ENCODE results near the gene TAF10. TPM values are rescaled to one million over a fixed set of nuclear protein-coding genes. Genes with fewer than 3 reads are reported as not detected.

TAF10 gene
- total RNA-seq, 1 donor from 2014 or later: 112 TPM

DNA sequence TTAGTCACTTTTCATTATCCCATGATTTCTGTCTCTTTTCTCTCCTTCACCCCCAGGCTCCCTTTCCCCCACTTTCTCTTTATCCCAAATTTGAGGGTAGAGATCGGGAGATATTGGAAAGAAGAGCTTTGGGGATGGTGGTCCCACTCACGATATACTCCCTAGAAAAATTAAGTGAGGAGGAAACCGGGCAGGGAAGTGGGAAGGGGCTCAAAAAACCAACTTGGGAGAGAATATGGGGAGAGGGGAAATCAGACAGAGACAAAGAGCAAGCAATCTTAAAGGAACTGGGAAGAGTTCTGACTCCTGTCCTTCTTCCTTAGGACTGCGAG is 44.5 kb upstream of the TAF10 start:
- ATAC-seq: no peak
- Histone ChIP-seq H3K4me1 (peaks cover 8% of the 10 kb centered on the region), H3K27ac (no peak overlapping the region), H3K27me3 (ENCODE audit: low read depth) (no peaks in the 10 kb centered on the region), H3K9me3 (no peaks in the 10 kb centered on the region), H3K4me3 (peak overlapping the region; percentile 44), H3K36me3 (no peaks in the 10 kb centered on the region)
- intact Hi-C loops (cut with DNase I): no loop called here
- DNase-seq: no peak
- TF ChIP-seq, protein P1, sequence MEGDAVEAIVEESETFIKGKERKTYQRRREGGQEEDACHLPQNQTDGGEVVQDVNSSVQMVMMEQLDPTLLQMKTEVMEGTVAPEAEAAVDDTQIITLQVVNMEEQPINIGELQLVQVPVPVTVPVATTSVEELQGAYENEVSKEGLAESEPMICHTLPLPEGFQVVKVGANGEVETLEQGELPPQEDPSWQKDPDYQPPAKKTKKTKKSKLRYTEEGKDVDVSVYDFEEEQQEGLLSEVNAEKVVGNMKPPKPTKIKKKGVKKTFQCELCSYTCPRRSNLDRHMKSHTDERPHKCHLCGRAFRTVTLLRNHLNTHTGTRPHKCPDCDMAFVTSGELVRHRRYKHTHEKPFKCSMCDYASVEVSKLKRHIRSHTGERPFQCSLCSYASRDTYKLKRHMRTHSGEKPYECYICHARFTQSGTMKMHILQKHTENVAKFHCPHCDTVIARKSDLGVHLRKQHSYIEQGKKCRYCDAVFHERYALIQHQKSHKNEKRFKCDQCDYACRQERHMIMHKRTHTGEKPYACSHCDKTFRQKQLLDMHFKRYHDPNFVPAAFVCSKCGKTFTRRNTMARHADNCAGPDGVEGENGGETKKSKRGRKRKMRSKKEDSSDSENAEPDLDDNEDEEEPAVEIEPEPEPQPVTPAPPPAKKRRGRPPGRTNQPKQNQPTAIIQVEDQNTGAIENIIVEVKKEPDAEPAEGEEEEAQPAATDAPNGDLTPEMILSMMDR (IDR thresholded peaks at IDR 0.05): no peak

DNA sequence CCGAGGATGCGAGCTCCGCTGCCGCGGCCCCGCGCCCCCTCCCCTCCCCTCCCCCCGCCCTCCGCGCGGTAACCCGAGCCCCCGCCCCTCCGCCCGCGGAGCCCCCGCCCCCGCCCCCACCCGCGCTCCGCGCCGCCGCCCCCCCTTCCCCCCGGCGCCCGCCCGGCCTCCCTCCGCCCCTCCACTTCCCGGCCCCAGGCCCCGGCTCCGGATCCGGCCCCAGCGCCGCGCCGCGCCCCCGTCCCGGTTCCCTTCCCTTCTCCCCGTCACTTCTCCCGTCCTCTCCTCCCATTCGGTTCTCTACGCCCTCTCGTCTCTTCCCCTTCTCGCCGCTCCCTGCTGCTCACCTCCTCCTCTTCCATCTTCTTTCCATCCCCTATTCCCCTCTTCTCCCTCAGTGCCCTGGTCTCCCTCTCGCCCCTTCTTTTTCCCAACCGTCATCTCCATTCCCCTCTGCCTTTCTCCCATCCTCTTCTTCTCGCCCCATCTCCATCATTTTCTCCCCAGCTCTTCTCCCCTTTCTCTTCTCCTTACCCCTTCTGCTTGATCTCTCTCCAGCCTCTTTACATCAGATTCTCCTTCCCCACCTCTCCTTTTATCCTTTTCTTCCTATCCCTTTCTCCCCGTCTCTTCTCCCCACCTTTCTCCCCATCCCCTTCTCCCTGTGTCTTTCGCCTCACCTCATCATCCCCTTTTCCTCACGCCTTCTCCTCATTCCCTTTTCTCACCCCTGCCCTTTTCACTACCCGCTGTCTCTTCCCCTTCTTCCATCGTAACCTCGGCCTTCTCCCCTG is 44.0 kb upstream of the TAF10 start, which contains the start of gene DCHS1:
TSS of gene DCHS1 (minus strand) at position 20 of the 794 bp plus-strand sequence. CDS start 14,196 bp downstream, outside the sequence.
- no peaks in the 10 kb centered on the region for H3K9me3 ChIP-seq
- H3K27me3 ChIP-seq (ENCODE audit: low read depth): no peaks in the 10 kb centered on the region
- peaks cover 12% of the 10 kb centered on the region for H3K4me1 ChIP-seq
- H3K36me3 ChIP-seq: no peaks in the 10 kb centered on the region
- H3K4me3 ChIP-seq: peak within 1 kb of the TSS; percentile 50
- H3K27ac ChIP-seq: peak within 1 kb of the TSS; percentile 60
- ATAC-seq: peak; percentile 46
- intact Hi-C loops (cut with DNase I): no loop called here
- DNase-seq: no peak
- TF ChIP-seq, protein P1 (IDR thresholded peaks at IDR 0.05): no peak

DNA sequence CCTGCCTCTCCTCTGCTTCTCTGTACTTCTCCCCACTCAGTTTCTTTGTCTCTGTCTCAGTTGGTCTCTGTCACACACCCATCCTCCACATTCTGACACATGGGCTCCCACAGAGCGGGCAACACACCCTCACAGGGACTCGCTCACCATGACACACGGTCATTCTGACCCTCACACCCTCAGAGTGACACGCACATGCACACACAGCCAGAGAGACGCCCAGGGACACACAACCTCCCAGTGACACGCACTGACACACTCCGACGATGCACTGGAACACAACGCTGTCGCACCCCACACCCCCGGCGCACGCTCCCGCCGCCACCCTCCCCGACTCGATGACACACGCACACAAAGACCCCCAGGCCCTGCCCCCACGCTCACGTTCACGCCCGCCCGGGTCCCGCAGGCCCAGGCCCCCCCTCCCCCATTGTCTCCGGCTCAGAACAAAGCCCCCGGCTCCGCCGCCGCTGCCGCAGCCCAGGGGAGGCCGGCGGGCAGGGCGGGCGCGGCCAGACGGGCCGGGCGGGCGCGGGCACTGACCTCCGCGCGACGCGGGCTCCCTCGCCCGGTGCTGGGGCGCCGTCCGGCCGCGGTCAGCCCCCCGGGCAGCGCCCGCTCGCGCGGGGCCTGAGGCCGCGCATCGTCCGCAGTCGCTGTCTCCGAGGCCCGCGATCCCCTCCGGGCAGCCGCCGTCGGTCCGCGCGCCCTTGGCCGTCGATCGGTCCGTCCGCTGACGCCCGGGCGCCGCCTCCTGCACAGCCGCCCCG is 43.2 kb upstream of the TAF10 start:
- Histone ChIP-seq H3K27me3 (ENCODE audit: low read depth) (no peaks in the 10 kb centered on the region), H3K36me3 (no peaks in the 10 kb centered on the region), H3K27ac (peak overlapping the region; percentile 60), H3K9me3 (no peaks in the 10 kb centered on the region), H3K4me3 (peak overlapping the region; percentile 50), H3K4me1 (peaks cover 12% of the 10 kb centered on the region)
- intact Hi-C loops (cut with DNase I): no loop called here
- ATAC-seq (peak; percentile 63 to 69), DNase-seq (no peak)
- TF ChIP-seq, protein P1 (IDR thresholded peaks at IDR 0.05): no peak

DNA sequence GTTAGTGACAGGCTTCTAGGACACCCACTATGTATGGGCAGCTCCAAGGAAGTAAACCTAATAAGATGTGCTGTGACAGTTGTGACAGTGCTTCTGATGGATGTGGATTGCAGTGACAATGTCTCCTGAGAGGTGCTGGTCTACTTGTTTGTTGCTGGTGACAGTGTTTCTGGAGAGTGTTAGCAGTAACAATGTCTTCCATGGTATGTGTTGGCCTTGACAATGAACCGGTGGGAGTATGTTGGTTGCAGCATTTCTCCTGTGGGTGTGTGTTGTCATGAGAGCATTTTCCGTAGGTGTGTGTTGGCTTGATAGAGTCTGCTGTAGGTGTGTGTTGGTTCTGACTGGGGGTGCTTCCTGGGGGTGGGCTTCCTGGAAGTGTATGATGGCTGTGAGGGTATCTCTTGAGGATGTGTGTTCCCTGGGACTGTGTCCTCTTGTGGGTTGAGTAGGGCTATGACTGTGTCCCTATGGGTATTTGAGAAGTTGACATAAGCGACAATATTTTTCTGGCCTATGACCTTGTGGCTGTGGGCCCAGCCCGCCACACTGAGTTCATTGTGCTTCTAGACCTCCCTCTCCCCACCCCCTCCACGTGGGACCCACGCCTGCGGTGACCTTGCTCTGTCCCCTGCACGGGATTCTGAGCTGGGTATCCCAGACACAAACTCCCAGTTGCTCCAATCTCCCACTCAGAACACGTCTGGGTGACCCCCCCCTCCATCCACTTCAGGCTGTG is 42.4 kb upstream of the TAF10 start:
- DNase-seq (no peak), ATAC-seq (peak in 1 of 2 donors; percentile 6)
- H3K36me3 ChIP-seq: no peaks in the 10 kb centered on the region
- H3K27ac ChIP-seq: peak overlapping the region; percentile 60
- peaks cover 12% of the 10 kb centered on the region for H3K4me1 ChIP-seq
- peak overlapping the region; percentile 50 for H3K4me3 ChIP-seq
- intact Hi-C loops (cut with DNase I): no loop called here
- H3K9me3 ChIP-seq: no peaks in the 10 kb centered on the region
- TF ChIP-seq, protein P1 (IDR thresholded peaks at IDR 0.05): no peak
- H3K27me3 ChIP-seq (ENCODE audit: low read depth): no peaks in the 10 kb centered on the region

DNA sequence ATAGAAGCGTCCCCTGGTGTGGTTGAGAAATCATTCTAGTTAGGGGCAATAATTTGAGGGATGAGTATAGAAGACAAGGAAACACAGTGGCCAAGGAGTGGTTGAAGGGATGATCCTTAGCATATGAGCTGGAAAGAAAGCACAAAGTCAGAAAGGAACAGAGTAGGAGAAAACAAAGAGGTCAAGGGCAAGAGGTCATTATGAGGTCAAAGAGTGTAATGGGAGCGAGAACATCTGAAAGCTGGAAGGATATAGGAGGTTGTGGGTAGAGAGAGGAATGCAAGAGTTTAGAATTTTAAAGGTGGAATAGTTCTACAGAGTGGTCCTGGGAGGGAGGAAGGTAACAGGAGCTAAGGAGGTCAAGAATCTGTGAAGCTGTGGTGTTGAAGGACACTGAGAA is 41.6 kb upstream of the TAF10 start:
- Histone ChIP-seq H3K36me3 (no peaks in the 10 kb centered on the region), H3K9me3 (no peaks in the 10 kb centered on the region), H3K4me3 (no peak overlapping the region), H3K27ac (no peak overlapping the region), H3K4me1 (peaks cover 15% of the 10 kb centered on the region), H3K27me3 (ENCODE audit: low read depth) (no peaks in the 10 kb centered on the region)
- no peak for DNase-seq
- intact Hi-C loops (cut with DNase I): no loop called here
- TF ChIP-seq, protein P1 (IDR thresholded peaks at IDR 0.05): no peak
- no peak for ATAC-seq
